Measurements from ENCODE around the gene CTNNBIP1. TPM values are rescaled to one million over a fixed set of nuclear protein-coding genes. Genes with fewer than 3 reads are reported as not detected.
A peak's percentile ranks its signal among the peaks of the same experiment; 100 is the strongest.

The CTNNBIP1 gene
- total RNA-seq, 1 experiment from 2014 or later = 44.4 TPM

DNA sequence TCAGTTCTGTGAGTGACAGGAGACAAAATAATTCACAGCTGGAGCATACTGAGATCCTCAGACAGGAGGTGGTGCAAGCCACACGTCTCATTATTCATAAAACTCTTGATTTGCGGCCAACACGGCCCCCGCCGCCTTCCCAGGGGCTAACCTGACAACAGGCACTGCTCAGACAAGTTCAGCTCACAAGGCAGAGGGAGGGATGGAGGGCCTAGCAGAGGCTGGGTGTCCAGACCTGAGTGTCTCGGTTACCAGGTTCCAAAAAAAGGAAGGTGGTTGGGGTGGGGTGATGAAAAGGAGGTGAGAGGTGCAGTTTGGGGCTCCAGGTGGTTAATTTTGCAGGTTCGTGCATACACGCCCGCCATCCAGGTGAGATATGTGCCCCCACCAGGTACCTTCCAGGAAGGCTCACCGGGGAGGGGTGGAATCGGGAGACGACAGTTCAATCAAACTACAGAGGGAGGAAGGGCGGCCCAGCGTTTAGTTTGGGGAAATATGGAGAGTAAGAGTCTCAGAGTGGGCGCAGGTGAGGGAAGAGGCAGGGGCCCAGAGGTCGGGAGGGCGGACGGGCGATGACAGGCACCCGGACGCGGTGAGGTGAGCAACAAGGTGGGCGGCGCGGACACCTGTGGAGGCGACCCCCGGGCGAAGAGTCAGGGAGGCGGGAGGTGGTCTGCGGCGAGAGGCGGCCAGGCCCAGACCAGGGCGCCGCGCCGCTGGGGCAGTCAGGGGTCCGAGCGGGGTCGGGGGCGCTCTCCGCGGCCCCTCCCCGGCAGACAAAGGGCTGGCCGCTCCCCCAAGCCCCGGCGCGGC lies 629 bp downstream of the CTNNBIP1 start:
- Histone ChIP-seq H2AK5ac (ENCODE audit: insufficient read length, low read length) (no peak overlapping the region), H2BK120ac (ENCODE audit: low read depth, low read length, poor library complexity, severe bottlenecking) (no peak overlapping the region), H3K14ac (ENCODE audit: insufficient read depth, low read length) (peak overlapping the region; percentile 58), H4K5ac (ENCODE audit: insufficient read length, low read depth, low read length) (no peak overlapping the region), H3K4ac (ENCODE audit: low read depth, low read length) (no peak overlapping the region), H2BK12ac (ENCODE audit: insufficient read length, low read depth, low read length) (no peak overlapping the region), H3K56ac (ENCODE audit: insufficient read length, low read depth, low read length) (no peak overlapping the region), H2BK5ac (ENCODE audit: insufficient read length, low read length) (no peak overlapping the region), H4K91ac (ENCODE audit: insufficient read length, low read depth, low read length) (no peak overlapping the region), H4K20me1 (ENCODE audit: control insufficient read depth, insufficient read depth, insufficient read length) (no peaks in the 10 kb centered on the region), H3T11ph (ENCODE audit: low read length) (no peak overlapping the region), H2BK15ac (ENCODE audit: low read depth, low read length) (no peak overlapping the region), H3K9ac (ENCODE audit: extremely low read depth, insufficient read length, low read length) (peak overlapping the region; percentile 57), H4K8ac (replicated peaks; ENCODE audit: insufficient read length, low read depth, low read length) (no peak overlapping the region), H2AFZ (ENCODE audit: low read length) (no peak overlapping the region), H2BK20ac (ENCODE audit: low read depth, low read length, poor library complexity, severe bottlenecking) (no peak overlapping the region), H3K27me3 (ENCODE audit: insufficient read depth, low read length) (no peaks in the 10 kb centered on the region), H3K18ac (ENCODE audit: insufficient read length, low read depth, low read length) (no peak overlapping the region), H3K23me2 (ENCODE audit: insufficient read length, low read depth, low read length, poor library complexity, severe bottlenecking) (peaks cover 12% of the 10 kb centered on the region), H3K4me2 (ENCODE audit: insufficient read depth, insufficient read length, low read length) (peak overlapping the region; percentile 84), H3K79me2 (ENCODE audit: insufficient read depth, low read length) (peaks cover 2% of the 10 kb centered on the region; the same call in 1 of the 2 replicates), H3K9me3 (ENCODE audit: control insufficient read depth, low read depth, low read length) (no peaks in the 10 kb centered on the region), H3K23ac (ENCODE audit: insufficient read length, low read depth, low read length) (no peak overlapping the region), H3K79me1 (ENCODE audit: insufficient read depth, low read depth, low read length, poor library complexity, severe bottlenecking) (no peaks in the 10 kb centered on the region), H3K27ac (ENCODE audit: insufficient read length, low read depth, low read length) (no peak overlapping the region), H3K4me1 (ENCODE audit: insufficient read depth, low read length) (0 out of 2 replicates have a peak, but pooled peaks cover 2% of the 10 kb centered on the region)
- TF ChIP-seq, protein P1, sequence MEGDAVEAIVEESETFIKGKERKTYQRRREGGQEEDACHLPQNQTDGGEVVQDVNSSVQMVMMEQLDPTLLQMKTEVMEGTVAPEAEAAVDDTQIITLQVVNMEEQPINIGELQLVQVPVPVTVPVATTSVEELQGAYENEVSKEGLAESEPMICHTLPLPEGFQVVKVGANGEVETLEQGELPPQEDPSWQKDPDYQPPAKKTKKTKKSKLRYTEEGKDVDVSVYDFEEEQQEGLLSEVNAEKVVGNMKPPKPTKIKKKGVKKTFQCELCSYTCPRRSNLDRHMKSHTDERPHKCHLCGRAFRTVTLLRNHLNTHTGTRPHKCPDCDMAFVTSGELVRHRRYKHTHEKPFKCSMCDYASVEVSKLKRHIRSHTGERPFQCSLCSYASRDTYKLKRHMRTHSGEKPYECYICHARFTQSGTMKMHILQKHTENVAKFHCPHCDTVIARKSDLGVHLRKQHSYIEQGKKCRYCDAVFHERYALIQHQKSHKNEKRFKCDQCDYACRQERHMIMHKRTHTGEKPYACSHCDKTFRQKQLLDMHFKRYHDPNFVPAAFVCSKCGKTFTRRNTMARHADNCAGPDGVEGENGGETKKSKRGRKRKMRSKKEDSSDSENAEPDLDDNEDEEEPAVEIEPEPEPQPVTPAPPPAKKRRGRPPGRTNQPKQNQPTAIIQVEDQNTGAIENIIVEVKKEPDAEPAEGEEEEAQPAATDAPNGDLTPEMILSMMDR (conservative IDR thresholded peaks at IDR 0.05) = no peak
- Mint-ChIP-seq H3K9me3 (no peaks in the 10 kb centered on the region), H3K4me3 (peak overlapping the region; percentile 86 to 95), H3K4me1 (peaks cover 25 to 38% of the 10 kb centered on the region in 2 experiments), H3K27me3 (ENCODE audit: low read depth) (no peaks in the 10 kb centered on the region; the same call in 1 of the 2 replicates), H3K36me3 (ENCODE audit: insufficient read depth in 1 of 3, low read depth in 3 of 3) (no peaks in the 10 kb centered on the region; a peak in 1 of 7 replicates), H3K27ac (peak overlapping the region; percentile 42 to 90 (median 79); a peak in 6 of 7 replicates)
- DNase-seq = no peak
- no CpG with 5 or more reads among the region's 47 CpGs for WGBS (ENCODE audit: extremely low coverage, insufficient read length, low lambda C conversion rate)
